Activated naive CD8-positive, alpha-beta T cell treated with anti-CD3 and anti-CD28 coated beads, Interleukin-2, amount 10 ng/mL, durations not matched to agents 7 days and 5 days (primary cell): Measurements from ENCODE around the gene VIPAS39. TPM values are rescaled to one million over a fixed set of nuclear protein-coding genes. Genes with fewer than 3 reads are reported as not detected.
A peak's percentile ranks its signal among the peaks of the same experiment; 100 is the strongest.

Experiments
- ATAC-seq: fragments of 150-1000 bp; cut with Tn5 transposase; one replicate; pipeline ENCODE4 v1.10.0; 2021; ENCODE audit warnings: low read depth, moderate library complexity
- POLR2A ChIA-PET: fragments of 350-600 bp; sonication (Branson Sonifier 250); formaldehyde crosslinking; loops from one replicate; lab custom pipeline; 2021; ENCODE audit warnings: antibody characterized with exemption; lab: Charles Lee
- DNase-seq: peaks from one replicate; pipeline ENCODE4 v3.0.0; 2021
- H3K27ac Mint-ChIP-seq: one replicate; pipeline ENCODE4 v1.8.0; 2022; ENCODE audit warnings: mild to moderate bottlenecking, mixed read lengths
- H3K27me3 Mint-ChIP-seq: one replicate; pipeline ENCODE4 v1.8.0; 2022; ENCODE audit warnings: mild to moderate bottlenecking, moderate library complexity, mixed read lengths
- H3K36me3 Mint-ChIP-seq: one replicate; pipeline ENCODE4 v1.8.0; 2021; ENCODE audit warnings: mild to moderate bottlenecking, mixed read lengths
- H3K4me1 Mint-ChIP-seq: one replicate; pipeline ENCODE4 v1.8.0; 2021; ENCODE audit warnings: mixed read lengths
- H3K4me3 Mint-ChIP-seq: one replicate; pipeline ENCODE4 v1.8.0; 2022; ENCODE audit warnings: mild to moderate bottlenecking, moderate library complexity, mixed read lengths
- H3K9me3 Mint-ChIP-seq: one replicate; pipeline ENCODE4 v1.8.0; 2021; ENCODE audit warnings: mixed read lengths
- total RNA-seq, 2 experiments: library from RNA; stranded (reverse); gene quantifications; one replicate each; pipeline ENCODE4 v1.2.3, GENCODE V29; 2021

The VIPAS39 gene
- total RNA-seq, 2 experiments from 2014 or later, result 19.2 to 19.6 TPM

DNA sequence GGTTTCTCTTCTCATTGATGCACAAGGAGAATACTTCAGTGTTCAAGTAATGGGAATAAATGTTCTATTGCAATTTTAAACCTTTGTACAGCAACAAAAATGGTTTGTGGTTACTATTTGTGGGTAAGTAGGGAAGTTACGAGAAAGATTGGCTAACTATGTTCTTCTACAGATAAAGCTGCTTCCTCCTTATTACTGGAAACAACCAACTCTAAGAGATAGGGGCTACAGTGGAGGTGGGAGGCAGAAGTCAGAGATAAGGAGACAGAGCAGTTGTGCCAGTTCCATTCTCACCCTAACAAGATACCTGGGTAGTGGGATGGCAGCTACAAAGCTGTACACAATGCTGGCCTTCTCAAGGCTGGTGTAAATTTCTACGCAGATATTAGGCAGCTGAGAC, 50.2 kb downstream of the VIPAS39 start:
- H3K9me3 Mint-ChIP-seq, result no peaks in the 10 kb centered on the region
- no peaks in the 10 kb centered on the region for H3K27me3 Mint-ChIP-seq
- H3K4me3 Mint-ChIP-seq, result peak overlapping the region; percentile 41
- H3K36me3 Mint-ChIP-seq, result no peaks in the 10 kb centered on the region
- ATAC-seq (no peak), DNase-seq (no peak)
- H3K27ac Mint-ChIP-seq, result no peak overlapping the region
- peaks cover 17% of the 10 kb centered on the region for H3K4me1 Mint-ChIP-seq
- POLR2A ChIA-PET, result interaction anchor here (1.2 kb wide), 1 partner anchor 30 kb away, joined by 3 read pairs; the partner anchor contains the start of genes SAMD15 and TMED8

- Mint-ChIP-seq H3K27ac (no peak overlapping the region), H3K36me3 (no peaks in the 10 kb centered on the region), H3K4me1 (peaks cover 17% of the 10 kb centered on the region), H3K27me3 (no peaks in the 10 kb centered on the region), H3K4me3 (peak overlapping the region; percentile 41), H3K9me3 (no peaks in the 10 kb centered on the region)
- POLR2A ChIA-PET, result interaction anchor here (1.2 kb wide), 1 partner anchor 30 kb away, joined by 3 read pairs; the partner anchor contains the start of genes SAMD15 and TMED8
- peak; percentile 33 for ATAC-seq
- DNase-seq, result no peak
These were observed 50.7 kb downstream of the VIPAS39 start for GRCh38 chr14:77406718-77407117.

GRCh38 chr14:77406086-77406485, 51.3 kb downstream of the VIPAS39 start:
- H3K9me3 Mint-ChIP-seq, result no peaks in the 10 kb centered on the region
- H3K36me3 Mint-ChIP-seq, result no peaks in the 10 kb centered on the region
- H3K4me3 Mint-ChIP-seq, result no peak overlapping the region
- H3K4me1 Mint-ChIP-seq, result peaks cover 17% of the 10 kb centered on the region
- POLR2A ChIA-PET, result no interaction called here
- no peak for DNase-seq
- H3K27me3 Mint-ChIP-seq, result no peaks in the 10 kb centered on the region
- no peak for ATAC-seq
- no peak overlapping the region for H3K27ac Mint-ChIP-seq

- Mint-ChIP-seq H3K36me3 (no peaks in the 10 kb centered on the region), H3K27me3 (no peaks in the 10 kb centered on the region), H3K27ac (no peak overlapping the region), H3K4me3 (no peak overlapping the region), H3K9me3 (no peaks in the 10 kb centered on the region), H3K4me1 (peaks cover 17% of the 10 kb centered on the region)
- POLR2A ChIA-PET, result no interaction called here
- no peak for DNase-seq
- ATAC-seq, result no peak
These were observed 53.6 kb downstream of the VIPAS39 start for GRCh38 chr14:77403768-77404167.

DNA sequence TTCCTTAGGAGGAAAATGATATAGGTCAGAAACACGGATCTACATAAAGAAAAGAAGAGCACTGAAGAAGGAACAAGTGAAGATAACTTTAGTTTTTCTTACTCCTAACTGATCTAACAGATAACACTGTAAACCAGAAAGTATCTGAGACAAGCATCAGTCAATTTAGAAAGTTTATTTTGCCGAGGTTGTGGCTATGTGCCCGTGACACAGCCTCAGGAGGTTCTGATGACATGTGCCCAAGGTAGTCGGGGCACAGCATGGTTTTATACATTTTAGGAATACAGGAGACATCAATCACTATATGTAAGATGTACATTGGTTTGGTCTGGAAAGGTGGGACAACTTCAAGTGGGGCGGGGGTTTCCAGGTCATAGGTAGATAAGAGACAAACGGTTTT, 57.2 kb downstream of the VIPAS39 start:
- H3K4me1 Mint-ChIP-seq, result no peaks in the 10 kb centered on the region
- POLR2A ChIA-PET, result no interaction called here

GRCh38 chr14:77390188-77390587, 67.2 kb downstream of the VIPAS39 start:
- H3K4me1 Mint-ChIP-seq, result no peaks in the 10 kb centered on the region
- DNase-seq, result no peak
- POLR2A ChIA-PET, result no interaction called here
- H3K36me3 Mint-ChIP-seq, result no peaks in the 10 kb centered on the region
- no peaks in the 10 kb centered on the region for H3K27me3 Mint-ChIP-seq
- H3K4me3 Mint-ChIP-seq, result no peak overlapping the region
- H3K9me3 Mint-ChIP-seq, result no peaks in the 10 kb centered on the region
- no peak overlapping the region for H3K27ac Mint-ChIP-seq
- no peak for ATAC-seq

More for the DNA sequence above, 57.2 kb downstream of the VIPAS39 start:
- DNase-seq, result no peak
- Mint-ChIP-seq H3K4me3 (no peak overlapping the region), H3K9me3 (peaks cover 1% of the 10 kb centered on the region), H3K27me3 (no peaks in the 10 kb centered on the region), H3K27ac (no peak overlapping the region), H3K36me3 (peaks cover 2% of the 10 kb centered on the region)
- ATAC-seq, result no peak

- peaks cover 4% of the 10 kb centered on the region for H3K27me3 Mint-ChIP-seq
- POLR2A ChIA-PET, result interaction anchor here (0.6 kb wide), 1 partner anchor 148 kb away, joined by 3 read pairs; no protein-coding TSS in a partner anchor
- no peak overlapping the region for H3K4me3 Mint-ChIP-seq
- no peak for ATAC-seq
- peaks cover 13% of the 10 kb centered on the region for H3K36me3 Mint-ChIP-seq
- no peak overlapping the region for H3K27ac Mint-ChIP-seq
- DNase-seq, result no peak
- peaks cover 16% of the 10 kb centered on the region for H3K4me1 Mint-ChIP-seq
- peaks cover 3% of the 10 kb centered on the region for H3K9me3 Mint-ChIP-seq
These were observed 78.7 kb downstream of the VIPAS39 start for GRCh38 chr14:77378701-77379100.

DNA sequence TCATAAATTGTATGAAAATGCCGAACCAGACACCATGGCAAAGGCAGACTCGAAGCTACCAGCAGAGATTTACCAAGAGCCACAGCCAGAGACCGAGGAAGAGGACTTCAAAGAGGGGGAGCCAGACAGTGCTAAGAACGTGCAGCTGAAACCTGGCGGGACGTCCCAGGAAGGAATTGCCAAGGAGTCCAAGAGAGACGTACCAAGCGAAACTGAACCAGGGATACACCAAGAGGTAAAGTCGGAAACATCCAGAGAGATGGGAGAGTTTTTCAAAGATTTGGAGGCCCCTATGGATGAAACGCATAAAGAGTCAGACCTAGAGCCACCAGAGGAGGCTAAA, 79.9 kb downstream of the VIPAS39 start:
- no peak for DNase-seq
- Mint-ChIP-seq H3K27ac (no peak overlapping the region), H3K4me1 (peaks cover 25% of the 10 kb centered on the region), H3K9me3 (peaks cover 4% of the 10 kb centered on the region), H3K27me3 (peaks cover 4% of the 10 kb centered on the region), H3K36me3 (peaks cover 20% of the 10 kb centered on the region), H3K4me3 (no peak overlapping the region)
- POLR2A ChIA-PET, result interaction anchor here (0.9 to 1.8 kb wide), 6 partner anchors 10 to 82 kb away, joined by 3 to 23 read pairs (median 6); partner anchors contain the start of genes AHSA1, GSTZ1, POMT2 and VIPAS39
- no peak for ATAC-seq

GRCh38 chr14:77376771-77377501, 80.5 kb downstream of the VIPAS39 start, which contains the start of the genes SAMD15 and TMED8:
Gene SAMD15 (plus strand): TSS chr14:77377379. CDS start chr14:77377419, 40 bp downstream.
Gene TMED8 (minus strand): TSS chr14:77377094. CDS start chr14:77377053, 41 bp downstream.
- POLR2A ChIA-PET, result interaction anchor here (0.9 to 1.8 kb wide), 6 partner anchors 9 to 82 kb away, joined by 3 to 23 read pairs (median 6); partner anchors contain the start of genes AHSA1, GSTZ1, POMT2 and VIPAS39
- peak within 1 kb of the TSS; percentile 93 for H3K4me3 Mint-ChIP-seq
- DNase-seq (peak; percentile 89), ATAC-seq (peak; percentile 97)
- peak within 1 kb of the TSS; percentile 90 for H3K27ac Mint-ChIP-seq
- peaks cover 27% of the 10 kb centered on the region for H3K4me1 Mint-ChIP-seq
- H3K9me3 Mint-ChIP-seq, result peaks cover 4% of the 10 kb centered on the region
- H3K36me3 Mint-ChIP-seq, result peaks cover 21% of the 10 kb centered on the region
- H3K27me3 Mint-ChIP-seq, result peaks cover 4% of the 10 kb centered on the region

Other genes starting within 250 kb of the VIPAS39 start
- not detected for gene NGB, start 186.4 kb downstream of the VIPAS39 start, total RNA-seq
- 10 to 100 TPM in 1 of 2 experiments, 1 to 10 TPM in 1; 9.3 to 10.6 TPM for gene POMT2, start 136.7 kb downstream of the VIPAS39 start, total RNA-seq
- gene GSTZ1, start 136.6 kb downstream of the VIPAS39 start, total RNA-seq, result 10 to 100 TPM; 16.0 TPM
- 10 to 100 TPM; 14.9 to 15.2 TPM for gene TMED8, start 80.5 kb downstream of the VIPAS39 start, total RNA-seq
- not detected for gene SAMD15, start 80.2 kb downstream of the VIPAS39 start, total RNA-seq
- gene NOXRED1, start 34.1 kb downstream of the VIPAS39 start, total RNA-seq, result under 1 TPM; 0.58 to 0.71 TPM
- gene AHSA1, start 492 bp upstream of the VIPAS39 start, total RNA-seq, result 100 to 1,000 TPM; 154 to 163 TPM
- gene ISM2, start 41.2 kb upstream of the VIPAS39 start, total RNA-seq, result under 1 TPM in 1 of 2 experiments, not detected in 1; 0.64 TPM
- 10 to 100 TPM; 57.1 to 60.6 TPM for gene SPTLC2, start 159.0 kb upstream of the VIPAS39 start, total RNA-seq